NCI-H146 (cell line): ENCODE data around the gene HOMER3.
A peak's percentile ranks its signal among the peaks of the same experiment; 100 is the strongest.

ENCODE experiments used
- DNase-seq: peaks from one replicate; lab custom pipeline; 2025; lab: John Stamatoyannopoulos, UW

HOMER3 gene

GRCh38 chr19:18952364-18953003 lies 11.5 kb upstream of the HOMER3 start:
- DNase-seq = peak; percentile 37

DNA sequence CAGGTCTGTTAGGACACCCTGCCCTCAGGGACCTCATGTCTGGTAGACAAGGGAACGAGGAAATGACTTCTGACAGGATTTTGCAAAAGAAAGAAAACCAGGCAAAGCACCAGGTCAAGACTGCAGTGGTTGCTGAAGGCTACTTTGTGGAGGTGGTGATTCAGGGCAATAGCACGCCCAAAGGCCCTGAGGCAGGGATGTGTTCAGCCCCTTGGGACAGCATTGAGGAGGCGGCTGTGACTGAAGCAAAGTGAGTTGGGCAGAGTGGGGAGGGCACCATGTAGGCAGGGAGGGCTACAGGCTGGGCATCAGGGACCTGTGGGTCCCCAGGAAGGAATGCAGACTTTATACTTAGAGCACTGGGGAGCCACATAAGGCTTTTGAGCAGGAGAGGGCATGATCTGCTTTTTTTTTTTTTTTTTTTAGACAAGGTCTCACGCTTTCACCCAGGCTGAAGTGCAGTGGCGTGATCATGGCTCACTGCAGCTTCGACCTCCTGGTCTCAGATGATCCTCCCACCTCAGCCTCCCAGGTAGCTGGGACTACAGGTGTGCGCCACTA lies 10.8 kb upstream of the HOMER3 start:
- DNase-seq = no peak

DNA sequence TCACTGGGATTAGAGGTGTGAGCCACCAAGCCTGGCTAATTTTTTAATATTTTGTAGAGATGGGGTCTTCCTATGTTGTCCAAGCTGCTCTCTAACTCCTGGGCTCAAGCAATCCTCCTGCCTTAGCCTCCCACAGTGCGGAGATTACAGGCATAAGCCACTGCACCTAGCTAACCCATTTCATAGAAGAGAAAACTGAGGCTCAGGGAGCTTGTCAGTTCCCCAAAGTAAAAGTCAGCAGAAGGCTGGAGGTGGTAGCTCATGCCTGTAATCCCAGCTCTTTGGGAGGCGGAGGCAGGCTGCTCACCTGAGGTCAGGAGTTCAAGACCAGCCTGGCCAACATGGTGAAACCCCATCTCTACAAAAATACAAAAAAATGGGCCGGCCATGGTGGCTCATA lies 8.8 kb upstream of the HOMER3 start:
- no peak for DNase-seq

DNA sequence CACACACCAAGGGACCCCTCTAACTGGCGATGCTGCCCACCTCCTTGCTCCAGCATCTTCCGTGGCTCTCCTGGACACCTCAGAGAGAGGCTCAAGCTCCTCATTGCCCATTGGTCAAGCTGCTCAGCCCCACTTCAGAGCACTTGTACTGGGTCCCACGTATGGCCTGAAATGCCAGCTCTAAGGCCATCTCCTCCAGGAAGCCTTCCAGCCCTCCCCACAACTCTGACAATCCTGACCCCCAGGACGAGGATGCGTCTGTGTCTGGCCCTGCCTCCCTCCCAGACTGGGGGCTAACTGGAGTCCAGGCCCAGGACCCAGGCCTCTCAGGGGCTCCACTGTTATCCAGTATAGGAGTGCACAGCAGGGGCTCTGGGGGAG lies 7.9 kb upstream of the HOMER3 start:
- no peak for DNase-seq

DNA sequence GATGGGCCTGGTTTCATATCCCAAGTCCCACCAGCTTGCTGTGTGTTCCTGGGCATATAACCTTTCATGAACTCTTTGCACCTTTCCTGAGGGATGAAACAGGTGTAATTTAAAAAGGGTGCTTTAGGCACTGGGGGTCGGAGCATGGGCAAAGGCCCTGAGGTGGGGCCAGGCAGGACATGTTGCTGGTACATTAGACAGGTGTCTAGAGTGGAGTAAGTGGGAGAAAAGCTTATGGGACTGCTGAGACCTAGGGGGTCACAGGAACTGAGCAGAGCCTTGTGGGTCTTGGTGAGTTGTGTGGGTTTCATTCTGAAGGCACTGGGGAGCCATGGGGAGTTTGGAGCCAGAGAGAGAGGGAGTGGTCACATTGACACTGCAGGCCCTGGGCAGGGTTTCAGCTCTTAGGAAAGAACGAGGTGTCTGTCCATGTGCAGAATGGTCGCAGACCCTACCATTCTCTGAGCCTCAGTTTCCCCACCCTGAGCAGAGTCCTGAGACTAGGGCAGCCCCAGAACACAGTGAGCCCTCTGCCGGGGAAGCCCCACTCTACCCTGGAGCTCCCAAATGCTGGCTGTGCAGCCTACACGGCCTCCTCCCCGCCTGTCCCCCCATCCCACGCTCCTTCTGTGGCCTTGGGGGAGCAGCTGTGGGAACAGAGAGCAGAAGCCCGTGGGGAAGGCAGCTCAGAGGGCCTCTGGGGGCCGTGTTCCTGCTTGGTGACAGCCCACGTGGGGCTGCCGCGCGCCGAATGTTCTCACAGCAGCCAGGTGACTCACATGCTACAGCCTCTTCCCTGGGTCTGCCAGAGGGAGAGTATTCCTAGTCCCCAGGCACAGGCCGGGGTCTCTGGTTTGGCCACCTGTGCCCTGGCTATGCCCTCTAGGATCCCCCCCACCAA lies 7.3 kb upstream of the HOMER3 start:
- DNase-seq = no peak

GRCh38 chr19:18946918-18947317 lies 5.9 kb upstream of the HOMER3 start:
- DNase-seq = no peak

DNA sequence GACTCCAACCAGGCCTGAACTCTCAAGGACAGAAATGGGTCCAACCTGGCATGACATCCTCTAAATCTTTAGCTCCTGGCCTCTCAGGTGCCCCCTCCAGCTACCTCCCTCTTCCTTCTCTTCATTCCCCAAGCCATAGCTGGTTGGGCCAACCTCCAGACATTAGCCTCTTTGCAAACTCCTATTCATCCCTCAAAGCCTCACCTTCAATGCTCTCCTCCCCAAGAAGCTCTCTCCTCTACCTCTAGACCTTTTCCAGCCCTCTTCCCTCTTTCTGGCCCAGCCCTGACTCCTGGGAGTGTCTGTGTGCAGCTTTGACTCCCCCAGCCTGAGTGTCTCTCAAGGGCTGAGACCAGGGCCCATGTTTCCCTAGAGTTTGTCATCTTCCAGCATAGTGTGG lies 5.3 kb upstream of the HOMER3 start:
- DNase-seq = no peak

GRCh38 chr19:18945297-18945696 lies 4.3 kb upstream of the HOMER3 start:
- DNase-seq = no peak

DNA sequence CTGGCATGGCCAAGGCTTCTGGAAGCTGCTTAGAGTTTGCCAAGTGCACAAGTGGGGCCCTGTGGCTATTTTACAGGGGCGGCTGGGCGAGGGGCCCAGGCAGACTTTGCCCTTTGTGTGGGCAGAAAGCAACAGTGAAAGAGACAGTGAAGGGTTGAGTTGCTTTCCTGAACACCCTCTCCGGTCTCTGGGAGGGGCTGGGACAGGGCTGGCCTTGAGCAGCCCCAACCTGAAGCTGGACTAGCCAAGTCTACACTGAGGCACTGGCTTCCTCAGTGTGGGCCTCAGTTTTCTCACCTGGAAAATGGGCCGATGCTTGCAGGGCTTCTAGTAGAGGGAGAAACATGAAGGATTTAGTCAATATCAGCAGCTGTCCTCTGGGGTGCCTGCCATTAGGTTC lies 2.4 kb upstream of the HOMER3 start:
- DNase-seq = no peak

GRCh38 chr19:18942692-18943091 lies 1.7 kb upstream of the HOMER3 start:
- DNase-seq = no peak

DNA sequence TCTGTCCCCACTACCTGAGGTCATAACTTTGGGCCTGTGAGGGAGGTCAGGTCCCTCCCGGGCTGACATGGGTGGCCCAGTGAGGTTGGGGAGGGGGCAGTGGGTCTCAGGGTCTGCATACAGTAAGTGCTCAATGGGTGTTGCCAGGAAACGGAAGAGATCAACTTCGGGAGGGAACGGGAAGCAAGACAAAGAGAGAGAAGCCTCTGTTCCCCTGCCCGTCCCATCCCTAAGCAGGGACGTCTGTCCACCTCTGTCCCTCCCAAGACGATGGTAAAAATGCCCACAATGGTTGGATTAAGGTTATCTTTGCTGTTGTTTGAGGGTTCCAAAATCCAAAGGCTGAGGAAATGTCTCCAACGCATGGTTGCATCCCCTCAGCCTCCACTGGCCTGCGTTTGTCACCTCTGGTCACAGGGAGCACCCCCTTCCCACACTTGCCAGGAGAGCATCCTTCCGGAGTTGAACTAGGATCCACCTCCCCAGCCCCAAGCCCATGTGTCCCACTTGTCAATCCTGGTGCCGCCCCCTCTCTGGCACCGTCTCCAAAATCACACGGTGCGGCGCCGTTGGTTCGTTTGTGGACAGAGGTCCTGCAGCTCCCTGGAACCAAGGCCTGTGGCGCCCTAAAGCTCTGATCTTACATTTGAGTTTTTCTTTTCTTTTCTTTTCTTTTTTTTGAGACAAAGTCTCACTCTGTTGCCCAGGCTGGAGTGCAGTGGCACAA lies 774 bp upstream of the HOMER3 start:
- DNase-seq = no peak

- no peak for DNase-seq
Observed at GRCh38 chr19:18939922-18940768, 872 bp downstream of the HOMER3 start.

GRCh38 chr19:18939163-18939562 lies 1.9 kb downstream of the HOMER3 start:
- no peak for DNase-seq

GRCh38 chr19:18933297-18933696 lies 7.7 kb downstream of the HOMER3 start:
- DNase-seq = no peak

- peak; percentile 90 for DNase-seq
Observed at GRCh38 chr19:18932216-18932841, 8.7 kb downstream of the HOMER3 start.

DNA sequence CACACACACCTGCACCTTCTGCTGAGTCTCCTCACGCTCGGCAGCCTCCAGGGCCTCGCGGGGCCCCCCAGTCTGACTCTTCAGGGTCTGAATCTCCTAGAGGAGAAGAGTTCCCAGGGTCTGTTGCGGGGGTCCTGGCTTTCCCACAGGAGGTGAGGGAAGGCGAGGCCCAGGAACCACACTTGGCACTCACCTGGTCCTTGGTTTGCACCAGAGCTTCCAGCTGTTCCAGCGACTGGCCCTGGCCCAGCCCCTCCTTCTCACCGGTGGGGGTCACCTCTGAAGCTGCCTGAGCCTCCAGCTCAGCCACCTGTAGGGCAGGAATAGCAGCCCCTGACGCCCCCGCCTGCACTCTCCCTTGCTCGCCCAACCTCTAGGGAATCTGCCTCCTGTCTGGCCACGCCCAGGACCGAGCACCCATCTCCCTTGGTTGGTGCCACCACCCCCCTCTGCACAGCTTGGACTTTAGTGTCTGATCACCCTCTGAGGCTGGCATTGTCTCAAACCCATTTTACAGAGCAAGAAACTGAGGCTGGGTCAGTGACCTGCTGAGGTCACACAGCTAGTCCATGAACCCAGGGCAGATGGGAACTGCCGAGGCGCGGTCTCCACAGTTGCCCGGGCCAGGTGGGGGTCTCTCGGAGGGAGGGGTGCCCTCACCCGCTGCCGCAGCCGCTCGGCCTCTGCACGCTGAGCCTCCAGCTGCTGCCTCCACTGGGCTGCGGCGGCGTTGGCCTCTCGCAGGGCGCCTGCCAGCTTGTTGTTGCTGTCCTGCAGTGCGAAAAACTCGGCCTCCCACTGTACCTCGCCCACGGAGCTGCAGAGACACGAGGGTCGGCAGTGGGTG lies 9.5 kb downstream of the HOMER3 start:
- DNase-seq = no peak

DNA sequence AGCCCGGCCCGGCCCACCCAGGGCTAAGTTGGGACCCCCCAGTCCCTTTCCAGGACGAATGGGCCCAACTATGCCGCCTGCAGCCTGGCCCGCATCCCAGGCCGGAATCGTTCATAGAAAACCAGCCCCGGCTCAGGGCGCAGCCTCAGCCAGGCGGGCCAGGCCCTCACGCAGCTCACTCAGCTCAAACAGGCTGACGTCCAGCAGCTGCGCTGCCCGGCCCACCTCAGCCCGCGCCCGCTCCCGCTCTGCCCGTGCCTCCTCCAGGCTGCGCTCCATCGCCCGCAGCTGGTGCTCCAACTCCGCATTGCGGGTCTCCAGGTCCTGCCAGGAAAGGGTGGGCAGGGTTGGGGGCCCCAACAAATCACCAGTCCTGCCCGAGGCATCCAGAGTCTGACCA lies 11.7 kb downstream of the HOMER3 start:
- DNase-seq = no peak

GRCh38 chr19:18928018-18928805 lies 12.8 kb downstream of the HOMER3 start:
- no peak for DNase-seq

DNA sequence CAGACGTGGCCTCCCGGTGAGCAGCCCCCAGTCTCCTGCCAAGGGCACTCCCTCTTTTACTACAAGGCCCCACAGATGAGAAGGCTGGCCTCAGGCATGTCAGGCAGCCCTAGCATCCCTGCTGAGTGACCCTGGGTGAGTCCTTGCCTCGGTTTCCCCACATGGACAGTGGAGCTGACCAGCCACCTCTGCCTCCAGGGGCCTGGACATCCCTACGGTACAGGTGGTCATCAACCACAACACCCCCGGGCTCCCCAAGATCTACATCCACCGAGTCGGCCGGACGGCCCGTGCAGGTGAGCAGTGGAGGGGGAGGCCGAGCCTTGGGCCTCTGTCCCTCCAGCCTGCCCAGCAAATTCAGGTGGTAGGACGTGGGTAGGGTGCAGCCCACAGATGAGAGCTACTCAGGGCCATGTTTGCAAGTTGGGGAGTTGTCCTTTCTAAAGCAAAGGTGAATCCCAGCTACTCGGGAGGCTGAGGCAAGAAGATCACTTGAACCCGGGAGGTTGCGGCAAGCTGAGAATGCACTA lies 16.3 kb downstream of the HOMER3 start:
- no peak for DNase-seq
